COLO829 (cell line): ENCODE data around the gene NDUFB11.
"Not testable (repeated sequence)": the region's sequence is repeated elsewhere in the genome, so short reads cannot be mapped to it uniquely, and the experiment has no call there.

Experiments
- DNase-seq: peaks from one replicate; pipeline ENCODE4 v3.0.0; 2012; ENCODE audit warnings: low spot score

NDUFB11 gene

DNA sequence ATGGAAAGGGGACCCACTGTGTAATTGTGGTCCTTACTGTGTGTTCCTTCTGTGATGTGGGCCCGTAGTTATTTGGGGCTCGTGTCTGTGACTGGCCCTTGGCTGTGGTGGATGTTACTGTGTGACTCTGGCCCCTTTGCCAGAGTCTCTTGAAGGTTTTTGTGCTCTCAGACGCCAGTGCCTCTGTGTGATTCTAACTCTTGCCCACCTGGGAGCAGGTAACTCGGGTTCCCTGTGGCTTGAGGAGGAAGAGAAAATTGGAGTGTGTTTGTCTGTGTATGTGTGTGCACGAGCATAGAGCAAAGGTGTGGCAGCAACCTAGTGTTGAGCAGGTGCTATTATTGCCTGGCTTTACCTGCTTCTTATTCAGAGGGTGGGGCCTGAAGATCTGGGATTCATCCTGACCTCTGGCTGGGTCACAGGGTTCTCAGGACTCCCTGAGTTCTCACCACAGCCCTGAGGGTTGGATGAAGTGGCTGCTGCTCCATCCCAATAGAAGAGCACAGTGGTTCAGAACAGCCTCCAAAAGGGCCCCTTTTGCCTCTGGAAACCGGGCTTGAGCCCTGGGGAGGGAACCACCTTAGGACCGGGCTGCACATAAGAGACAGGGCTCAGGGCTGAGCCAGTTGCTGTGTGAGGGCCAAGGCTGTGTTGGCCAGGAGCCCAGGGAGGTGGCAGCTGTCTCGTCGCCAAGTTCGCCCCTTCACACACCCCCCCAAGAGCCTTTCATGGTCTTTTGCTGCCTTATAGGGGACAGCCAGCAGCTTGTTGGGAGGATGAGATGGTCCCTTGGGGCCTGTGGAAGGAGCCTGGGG, 1.8 kb upstream of the NDUFB11 start:
- DNase-seq = no peak

DNA sequence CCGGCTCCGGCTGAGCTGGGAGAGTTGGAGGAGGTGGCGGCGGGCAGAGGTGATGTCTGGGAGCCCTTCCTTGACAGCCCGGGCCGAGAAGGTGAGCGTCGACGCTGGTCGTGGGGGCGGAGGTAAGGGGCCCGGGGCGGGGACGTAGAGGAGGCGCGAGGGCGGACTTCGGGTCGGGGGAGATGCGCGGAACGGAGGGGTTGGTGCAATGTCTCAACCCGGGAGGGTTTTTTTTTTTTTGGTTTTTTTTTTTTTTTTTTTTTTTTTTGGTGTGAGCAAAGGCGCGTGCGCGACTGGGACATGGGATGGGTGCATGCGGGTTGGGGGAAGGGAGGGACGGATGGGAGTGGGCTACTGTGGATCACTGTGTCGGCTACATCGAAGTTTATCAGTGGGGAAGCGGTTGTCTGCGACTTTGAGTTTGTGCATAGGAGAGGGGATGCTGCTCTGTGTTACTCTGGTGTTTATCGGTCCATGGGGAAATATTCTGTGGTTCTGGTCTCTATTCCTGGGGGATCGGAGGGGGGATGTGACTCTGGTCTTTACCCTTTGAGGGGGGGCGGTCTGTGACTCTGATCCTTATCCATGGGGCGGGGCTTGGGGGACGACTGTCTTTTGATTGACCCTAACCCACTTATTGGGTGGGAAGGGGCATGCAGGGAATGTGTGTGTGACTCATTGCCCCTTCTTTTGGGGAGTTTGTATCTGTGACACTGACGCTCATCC, 1.1 kb upstream of the NDUFB11 start:
- peak; percentile 38 for DNase-seq

DNA sequence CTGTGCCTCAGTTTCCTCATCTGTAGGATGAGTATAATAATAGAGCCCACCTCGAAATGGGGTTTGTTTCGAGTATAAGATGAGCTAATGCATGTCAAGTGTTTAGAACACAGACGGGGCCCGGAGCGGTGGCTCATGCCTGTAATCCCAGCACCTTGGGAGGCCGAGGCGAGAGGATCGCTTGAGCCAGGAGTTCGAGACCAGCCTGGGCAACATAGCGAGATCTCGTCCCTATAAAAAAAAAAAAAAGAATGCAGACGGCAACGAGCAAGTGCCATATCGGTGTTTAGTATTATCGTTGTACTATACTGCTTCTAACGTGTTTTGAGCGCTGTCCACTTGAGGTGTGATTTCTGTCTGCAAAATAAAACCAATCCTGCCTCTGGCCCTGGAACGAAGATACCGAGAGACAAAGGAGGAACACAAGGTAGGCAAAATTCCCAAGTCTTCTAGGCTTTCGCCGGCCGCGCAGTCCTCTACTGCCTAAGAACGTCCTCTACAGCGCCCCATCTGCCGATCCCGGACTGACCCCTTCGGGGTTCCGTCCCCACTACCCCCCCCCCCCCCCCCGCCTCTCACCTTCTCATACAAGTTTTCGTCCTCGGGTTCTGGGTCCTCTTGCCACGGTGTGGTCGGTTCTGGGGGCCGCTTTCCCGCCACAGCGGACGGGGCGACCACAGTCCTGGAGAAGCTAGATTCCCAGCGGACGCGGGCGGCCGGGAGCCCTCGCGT, 442 bp downstream of the NDUFB11 start:
- DNase-seq = peak; percentile 33

DNA sequence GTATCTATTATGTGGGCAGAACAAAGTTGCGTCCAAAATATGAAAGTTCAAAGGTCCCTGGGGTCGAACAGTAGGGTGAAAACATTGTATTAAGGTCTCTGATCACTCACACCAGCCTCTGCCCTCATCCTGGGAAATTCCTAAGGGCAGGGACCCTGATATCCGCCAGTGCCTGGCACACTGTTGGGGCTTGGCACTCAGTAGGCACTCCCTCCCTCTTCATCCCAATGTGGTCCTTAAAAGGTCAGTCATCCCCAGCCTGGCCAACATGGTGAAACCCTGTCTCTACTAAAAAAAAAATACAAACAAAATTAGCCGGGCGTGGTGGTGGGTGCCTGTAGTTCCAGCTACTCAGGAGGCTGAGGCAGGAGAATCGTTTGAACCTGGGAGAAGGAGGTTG, 6.3 kb downstream of the NDUFB11 start:
- no peak for DNase-seq

DNA sequence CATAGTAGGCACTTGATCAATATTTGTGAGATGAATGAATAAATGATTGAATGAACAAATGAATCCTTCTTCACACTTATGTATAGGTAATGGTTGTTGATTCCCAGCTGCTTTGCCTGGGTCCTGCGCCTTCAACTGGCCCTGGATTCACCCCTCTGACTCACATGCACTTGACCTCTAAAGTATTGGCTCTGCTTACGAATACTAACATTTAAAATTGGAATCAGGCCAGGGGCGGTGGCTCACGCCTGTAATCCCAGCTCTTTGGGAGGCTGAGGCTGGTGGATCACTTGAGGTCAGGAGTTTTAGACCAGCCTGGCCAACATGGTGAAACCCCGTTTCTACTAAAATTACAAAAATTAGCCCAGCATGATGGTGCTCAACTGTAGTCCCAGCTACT, 8.9 kb downstream of the NDUFB11 start:
- not testable (repeated sequence) for DNase-seq

DNA sequence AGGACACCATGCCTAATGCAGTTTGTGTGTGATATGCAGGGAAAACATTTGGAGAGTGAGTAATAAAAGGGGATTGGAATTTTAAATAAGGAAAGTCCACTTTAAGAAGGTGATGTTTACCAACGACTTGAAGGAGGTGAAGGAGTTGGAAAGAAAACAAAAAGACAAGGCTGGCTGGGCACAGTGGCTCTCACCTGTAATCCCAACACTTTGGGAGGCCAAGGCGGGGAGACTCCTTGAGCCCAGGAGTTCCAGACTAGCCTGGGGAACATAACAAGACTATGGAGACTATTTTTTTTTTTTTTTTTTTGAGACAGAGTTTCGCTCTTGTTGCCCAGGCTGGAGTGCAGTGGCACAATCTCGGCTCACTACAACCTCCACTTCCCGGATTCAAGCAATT, 11.0 kb downstream of the NDUFB11 start:
- DNase-seq = no peak

DNA sequence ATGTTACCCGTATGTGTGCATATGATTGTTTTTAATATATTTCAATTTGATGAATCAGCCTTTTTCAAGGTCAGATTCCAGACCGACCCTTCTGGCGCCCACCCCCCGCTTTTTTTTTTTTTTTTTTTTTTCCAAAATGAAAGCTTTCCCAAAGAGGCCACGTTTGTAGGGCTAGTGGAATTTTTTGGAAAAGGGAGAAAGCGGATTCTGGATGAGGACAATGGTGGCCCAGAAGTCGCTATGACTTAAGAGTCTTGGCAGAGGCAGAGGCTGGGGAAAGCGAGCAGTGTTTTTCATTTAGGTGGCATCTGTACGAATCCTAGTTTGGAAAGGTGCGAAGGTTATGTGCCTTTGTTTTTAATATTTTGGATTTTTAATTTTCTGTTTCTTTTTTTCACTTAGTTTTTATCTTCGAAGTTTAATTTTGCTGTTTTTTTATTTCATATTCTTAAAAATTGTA, 14.6 kb downstream of the NDUFB11 start:
- no peak for DNase-seq

DNA sequence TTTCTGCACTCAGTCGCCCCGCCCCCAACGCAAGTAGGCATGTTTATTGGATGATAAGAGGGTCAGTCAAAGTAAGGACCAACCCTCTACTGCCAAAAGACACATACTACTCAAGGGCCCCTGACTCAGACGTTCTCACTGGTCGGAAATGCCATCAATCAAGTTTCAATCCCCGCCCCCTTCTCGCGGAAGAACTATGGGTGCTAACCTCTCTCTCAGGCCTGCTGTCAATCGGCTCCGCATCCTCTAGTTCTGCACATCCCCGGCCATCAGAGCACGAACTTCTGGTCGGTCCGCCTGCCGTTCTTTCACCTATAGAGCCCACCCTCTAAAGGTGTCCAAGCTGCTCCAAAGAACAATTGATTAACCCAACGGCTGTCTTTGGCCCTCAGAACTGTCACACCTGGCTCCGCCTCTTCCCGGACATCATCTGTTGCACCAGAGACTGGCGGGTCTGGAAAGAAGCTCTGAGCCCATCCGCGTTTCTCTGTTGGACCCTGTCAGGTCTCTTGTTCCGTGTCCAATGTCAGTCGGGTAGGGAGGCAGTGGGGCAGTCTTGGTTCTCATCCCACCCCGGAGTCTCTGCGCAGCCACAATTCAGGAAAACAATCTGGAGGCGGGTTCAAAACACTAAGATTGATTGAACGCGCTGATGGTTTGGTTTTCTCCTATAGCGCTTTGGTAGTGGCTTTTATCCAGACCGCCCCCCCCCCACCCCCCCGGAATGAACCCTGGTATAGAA, 15.2 kb downstream of the NDUFB11 start:
- peak; percentile 93 for DNase-seq

DNA sequence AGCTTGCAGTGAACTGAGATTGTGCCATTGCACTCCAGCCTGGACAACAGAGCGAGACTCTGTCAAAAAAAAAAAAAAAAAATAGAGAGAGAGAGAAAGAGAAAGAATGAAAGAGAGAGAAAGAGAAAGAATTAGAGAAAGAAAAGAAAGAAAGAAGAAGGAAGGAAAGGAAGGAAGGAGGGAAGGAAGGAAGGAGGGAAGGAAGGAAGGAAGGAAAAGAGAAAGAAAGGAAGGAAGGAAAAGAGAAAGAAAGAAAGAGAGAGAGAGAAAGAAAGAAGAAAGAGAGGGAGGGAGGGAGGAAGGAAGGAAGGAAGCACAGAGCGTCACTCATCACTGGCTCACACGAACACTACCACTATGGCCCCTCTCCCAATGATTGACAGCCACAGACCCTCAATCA, 20.0 kb downstream of the NDUFB11 start:
- not testable (repeated sequence) for DNase-seq

DNA sequence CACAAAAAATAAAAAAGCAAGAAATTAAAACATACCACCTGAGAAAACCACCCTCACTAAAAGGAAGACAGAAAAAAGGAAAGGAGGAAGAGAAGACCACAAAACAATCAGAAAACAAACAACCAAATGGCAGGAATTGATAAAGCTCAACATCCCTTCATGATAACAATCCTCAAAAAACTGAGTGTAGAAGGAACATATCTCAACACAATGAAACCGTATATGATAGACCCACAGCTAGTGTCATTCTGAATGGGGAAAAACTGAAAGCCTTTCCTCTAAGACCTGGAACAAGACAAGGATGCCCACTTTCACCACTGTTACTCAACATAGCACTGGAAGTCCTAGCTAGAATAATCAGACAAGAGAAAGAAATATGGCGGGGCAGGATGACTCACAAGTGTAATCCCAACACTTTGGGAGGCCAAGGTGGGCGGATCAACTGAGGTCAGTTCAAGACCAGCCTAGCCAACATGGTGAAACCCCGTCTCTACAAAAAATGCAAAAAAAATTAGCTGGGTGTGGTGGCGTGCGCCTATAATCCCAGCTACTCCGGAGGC, 27.9 kb downstream of the NDUFB11 start:
- not testable (repeated sequence) for DNase-seq

DNA sequence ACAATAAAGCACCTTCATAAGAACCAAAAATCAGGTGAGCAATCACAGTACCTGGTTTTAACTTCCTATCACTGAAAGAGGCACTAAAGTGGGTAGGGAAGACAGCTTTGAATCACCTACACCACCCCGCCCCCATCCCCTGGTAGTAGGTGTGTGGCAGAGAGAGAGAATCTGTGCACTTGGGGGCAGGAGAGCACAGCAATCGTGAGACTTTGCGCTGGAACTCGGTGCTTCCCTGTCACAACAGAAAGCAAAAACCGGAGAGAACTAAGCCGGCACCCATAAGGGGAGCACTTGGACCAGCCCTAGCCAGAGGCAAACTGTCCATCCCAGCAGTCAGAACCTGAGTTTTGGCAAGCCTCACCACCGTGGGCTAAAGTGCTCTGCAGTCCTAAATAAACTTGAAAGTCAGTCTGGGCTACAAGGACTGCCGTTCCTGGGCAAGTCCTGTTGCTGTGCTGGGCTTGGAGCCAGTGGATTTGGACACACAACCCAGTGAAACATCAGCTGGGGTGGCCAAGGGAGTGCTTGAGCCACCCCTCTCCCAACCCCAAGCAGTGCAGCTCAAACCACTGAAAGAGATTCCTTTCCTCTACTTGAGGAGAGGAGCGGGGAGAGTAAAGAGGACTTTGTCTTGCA, 32.1 kb downstream of the NDUFB11 start:
- no peak for DNase-seq

DNA sequence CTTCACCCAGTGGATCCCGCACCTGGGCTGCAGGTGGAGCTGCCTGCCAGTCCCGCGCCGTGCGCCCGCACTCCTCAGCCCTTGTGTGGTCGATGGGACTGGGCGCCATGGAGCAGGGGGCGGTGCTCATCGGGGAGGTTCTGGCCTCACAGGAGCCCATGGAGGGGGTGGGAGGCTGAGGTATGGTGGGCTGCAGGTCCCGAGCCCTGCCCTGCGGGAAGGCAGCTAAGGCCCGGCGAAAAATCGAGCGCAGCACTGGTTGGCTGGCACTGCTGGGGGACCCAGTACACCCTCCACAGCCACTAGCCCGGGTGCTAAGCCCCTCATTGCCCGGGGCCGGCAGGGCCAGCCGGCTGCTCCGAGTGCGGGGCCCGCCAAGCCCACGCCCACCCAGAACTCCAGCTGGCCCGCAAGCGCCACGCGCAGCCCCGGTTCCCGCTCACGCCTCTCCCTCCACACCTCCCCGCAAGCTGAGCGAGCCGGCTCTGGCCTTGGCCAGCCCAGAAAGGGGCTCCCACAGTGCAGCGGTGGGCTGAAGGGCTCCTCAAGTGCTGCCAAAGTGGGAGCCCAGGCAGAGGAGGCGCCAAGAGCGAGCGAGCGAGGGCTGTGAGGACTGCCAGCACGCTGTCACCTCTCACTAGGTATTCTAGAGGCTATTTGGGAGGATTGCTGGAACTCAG, 33.4 kb downstream of the NDUFB11 start:
- not testable (repeated sequence) for DNase-seq

DNA sequence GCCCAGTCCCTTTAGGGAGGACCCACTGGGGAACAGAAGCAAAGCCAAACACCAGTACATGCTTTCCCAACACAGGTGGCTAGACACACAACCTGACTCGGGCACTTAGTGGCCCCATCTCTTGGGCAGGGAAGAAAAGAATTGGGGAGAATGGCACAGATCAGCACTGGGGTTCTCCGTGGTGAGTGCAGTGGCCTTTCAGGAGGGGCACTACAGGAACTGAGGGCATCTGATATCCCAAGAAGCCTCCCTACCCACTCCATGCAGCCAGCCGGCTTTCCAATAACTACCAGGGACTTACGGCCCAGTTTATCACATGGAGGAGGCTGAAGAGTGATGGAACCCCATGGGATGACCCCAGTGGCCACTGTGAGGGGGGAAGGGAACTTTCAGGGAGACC, 43.3 kb downstream of the NDUFB11 start:
- no peak for DNase-seq

DNA sequence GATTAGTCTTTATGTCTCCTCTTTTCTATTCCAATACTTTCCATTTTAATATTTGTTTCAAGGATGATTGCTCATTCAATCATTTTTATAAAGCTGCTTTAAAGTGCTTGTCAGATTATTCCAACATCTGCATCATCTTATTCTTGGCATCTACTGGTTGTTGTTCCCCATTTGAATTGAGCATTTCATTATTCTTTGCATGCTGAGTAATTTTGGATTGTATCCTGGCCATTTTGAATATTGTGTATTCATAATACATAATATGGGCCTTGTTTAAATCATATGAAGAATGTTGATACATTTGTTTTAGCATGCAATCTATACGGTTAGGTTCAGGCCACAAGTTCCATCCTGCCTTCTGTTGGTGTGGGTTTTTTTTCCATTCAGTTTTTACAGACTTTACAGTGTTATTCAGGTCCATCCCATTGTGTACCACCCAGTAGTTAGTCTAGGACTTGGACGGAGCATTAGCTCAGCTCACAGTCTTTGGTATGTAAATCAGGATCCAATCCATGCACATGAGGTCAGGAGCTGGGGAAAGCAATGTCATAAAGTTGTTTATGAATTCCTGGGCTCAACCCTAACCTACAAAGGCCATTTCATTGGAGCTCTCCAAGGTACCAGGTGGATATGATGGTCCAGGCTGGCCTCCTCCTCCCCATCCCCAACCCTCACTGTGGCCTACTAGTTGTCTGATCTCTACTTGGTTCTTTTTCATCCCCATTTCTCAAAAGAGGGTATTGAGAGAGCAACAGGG, 46.0 kb downstream of the NDUFB11 start:
- DNase-seq = no peak

DNA sequence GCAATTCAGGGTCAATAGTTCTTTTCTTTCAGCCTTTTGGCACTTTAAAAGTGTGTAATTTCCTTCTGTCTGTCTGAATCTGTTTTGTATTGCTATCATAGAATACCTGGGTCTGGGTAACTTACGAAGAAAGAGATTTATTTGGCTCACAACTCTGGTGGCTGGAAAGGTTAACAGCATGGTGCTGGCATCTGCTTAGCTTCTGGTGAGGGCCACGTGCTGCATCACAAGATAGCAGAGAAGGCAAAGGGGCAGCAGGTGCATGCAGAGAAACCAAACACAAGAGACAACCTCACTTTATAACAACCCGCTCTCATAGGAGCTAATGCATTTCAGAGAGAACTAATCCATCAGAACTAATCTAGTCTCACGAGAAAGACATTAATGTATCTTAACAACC, 47.5 kb downstream of the NDUFB11 start:
- DNase-seq = no peak

DNA sequence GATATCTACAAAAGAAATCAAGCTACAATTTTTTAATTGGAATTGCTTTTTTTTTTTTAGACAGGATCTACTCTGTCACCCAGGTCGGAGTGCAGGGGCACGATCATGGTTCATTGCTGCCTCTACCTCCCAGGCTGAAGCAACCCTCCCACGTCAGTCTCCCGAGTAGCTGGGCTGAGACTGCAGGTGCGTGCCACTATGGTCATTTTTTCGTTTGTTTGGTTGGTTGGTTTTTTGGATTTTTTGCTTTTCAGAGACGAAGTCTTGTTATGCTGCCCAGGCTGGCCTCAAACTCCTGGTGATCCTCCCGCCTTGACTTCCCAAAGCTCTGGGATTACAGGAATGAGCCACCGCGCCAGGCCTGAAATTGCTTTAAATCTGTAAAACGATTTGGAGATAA, 50.6 kb downstream of the NDUFB11 start:
- DNase-seq = no peak

DNA sequence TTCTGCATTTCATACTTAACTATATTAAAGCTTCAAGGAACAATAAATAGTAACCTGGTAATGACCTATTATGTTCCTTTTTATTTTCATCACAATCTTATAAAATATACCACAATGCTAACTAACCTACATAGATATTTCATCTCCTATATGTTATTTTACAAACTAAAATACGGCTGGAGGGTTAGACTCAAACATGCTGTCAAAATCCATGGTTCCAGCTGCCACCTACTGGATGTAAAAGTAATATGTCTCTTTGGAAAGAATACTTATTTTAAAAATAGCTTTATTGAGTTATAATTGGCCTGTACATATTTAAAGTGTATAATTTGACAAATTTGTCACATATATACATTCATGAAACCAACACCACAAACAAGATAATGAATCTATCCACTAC, 51.3 kb downstream of the NDUFB11 start:
- peak; percentile 38 for DNase-seq
